Middle frontal gyrus (tissue), 1 donor: ENCODE data around the gene TMPRSS9.
A peak's percentile ranks its signal among the peaks of the same experiment; 100 is the strongest.
"Not testable (repeated sequence)": the region's sequence is repeated elsewhere in the genome, so short reads cannot be mapped to it uniquely, and the experiment has no call there.

Experiments used
- DNase-seq: peaks from one replicate; pipeline ENCODE4 v3.0.0-alpha.2; 2015; ENCODE audit warnings: low spot score; ENCODE audit errors: extremely low spot score

The TMPRSS9 gene

DNA sequence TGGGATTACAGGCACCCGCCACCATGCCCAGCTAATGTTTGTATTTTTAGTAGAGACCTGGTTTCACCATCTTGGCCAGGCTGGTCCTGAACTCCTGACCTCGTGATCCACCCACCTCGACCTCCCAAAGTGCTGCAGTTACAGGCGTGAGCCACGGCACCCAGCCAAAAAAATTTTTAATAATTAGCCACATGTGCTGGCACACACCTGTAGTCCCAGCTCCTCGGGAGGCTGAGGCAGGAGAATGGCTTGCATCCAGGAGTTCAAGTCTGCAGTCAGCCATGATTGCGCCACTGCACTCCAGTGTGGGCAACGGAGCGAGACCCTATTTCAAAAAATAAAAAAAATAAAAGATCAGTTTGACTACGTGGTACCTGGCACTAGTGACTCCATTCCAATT is 98.7 kb downstream of the TMPRSS9 start:
- not testable (repeated sequence) for DNase-seq

DNA sequence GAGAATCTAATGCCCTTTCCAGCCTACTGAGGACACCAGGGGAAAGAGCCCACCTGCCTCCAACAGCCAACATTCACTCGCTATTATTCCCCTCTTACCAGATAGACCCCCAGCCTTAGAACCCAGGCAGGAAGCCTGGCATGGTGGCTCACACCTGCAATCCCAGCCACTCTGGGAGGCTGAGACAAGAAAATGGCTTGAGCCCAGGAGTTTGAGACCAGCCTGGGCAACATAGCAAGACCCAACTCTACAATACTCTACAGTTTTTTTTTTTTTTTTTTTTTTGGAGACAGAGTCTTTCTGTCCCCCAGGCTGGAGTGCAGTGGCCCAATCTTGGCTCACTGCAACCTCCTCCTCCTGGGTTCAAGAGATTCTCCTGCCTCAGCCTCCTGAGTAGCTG is 100.2 kb downstream of the TMPRSS9 start:
- DNase-seq = no peak

DNA sequence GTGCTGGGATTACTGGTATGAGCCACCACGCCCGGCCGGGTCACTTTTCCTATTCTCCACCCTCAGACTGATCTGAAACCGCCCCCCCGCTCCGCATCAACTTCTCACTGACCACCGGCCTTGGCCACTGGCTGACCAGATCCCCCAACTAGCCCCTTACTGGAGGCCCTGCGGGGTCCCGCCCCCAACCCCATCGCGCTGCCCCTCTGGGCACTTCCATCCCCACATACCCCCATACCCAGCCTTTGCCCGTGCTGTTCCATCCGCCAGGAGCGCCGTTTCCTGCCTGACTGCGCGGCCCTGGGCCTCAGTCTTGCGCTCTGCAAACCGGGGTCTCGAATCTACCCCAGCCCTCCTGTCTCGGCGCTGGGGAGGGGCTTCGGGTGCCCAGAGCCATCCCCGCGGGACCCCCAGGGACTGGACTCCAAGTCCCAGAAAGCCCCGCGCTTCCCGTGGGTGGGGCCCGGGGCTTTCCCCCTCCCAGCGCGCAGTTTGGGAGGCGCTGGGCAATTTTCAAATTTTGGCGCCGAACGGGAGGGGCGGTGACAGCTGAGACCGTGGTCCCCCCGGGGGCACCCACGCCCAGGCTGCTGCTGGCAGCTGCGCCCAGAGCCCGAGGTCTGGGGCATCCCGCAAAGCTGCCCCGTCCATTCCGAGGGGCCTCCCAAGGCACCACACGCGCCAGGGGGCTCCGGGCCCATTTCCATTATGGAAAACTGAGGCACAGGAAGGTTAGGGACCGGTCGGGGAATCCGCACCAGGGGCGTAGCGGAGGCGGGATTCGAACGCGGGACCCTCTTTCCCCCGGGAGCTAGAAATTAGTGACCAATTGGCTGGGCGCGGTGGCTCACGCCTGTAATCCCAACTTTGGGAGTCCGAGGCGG is 101.9 kb downstream of the TMPRSS9 start:
- peak; percentile 20 for DNase-seq

DNA sequence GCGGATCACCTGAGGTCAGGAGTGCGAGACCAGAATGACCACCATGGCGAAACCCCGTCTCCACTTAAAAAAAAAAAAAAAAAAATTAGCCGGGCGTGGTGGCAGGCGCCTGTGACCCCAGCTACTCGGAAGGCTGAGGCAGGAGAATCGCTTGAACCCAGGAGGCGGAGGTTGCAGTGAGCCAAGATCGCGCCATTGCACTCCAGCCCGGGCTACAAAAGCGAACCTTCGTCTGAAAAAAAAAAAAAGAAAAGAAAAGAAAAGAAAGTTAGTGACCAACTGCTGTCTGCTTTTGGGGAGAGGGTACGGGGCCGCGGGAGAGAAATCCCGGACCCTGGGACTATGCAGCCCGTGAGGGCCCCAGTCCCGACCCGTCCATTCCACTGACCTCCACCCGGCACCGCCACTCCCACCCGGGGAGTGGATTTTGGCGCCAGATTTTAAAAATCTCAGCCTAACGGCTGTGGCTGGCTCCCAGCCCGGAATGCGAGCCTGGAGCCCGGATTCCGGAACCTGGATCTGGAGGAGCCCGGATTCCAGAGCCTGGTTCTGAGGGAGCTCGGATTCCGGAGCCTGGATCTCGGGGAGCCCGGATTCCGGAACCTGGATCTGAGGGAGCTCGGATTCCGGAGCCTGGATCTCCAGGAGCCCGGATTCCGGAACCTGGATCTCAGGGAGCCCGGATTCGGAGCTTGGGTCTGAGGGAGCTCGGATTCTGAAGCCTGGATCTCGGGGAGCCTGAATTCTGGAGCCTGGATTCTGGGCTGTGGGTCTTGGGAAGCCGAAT is 102.8 kb downstream of the TMPRSS9 start:
- DNase-seq = peak; percentile 85

DNA sequence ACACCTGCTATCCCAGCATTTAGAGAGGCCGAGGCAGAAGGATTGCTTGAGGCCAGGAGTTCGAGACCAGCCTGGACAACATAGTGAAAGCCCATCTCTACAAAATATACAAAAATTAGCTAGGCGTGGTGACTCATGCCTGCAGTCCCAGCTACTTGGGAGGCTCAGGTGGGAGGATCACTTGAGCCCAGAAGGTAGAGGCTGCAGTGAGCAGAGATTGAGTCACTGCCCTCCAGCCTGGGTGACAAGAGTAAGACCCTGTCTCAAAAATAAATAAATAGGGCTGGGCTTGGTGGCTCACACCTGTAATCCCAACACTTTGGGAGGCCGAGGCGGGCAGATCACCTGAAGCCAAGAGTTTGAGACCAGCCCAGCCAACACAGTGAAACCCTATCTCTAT is 103.6 kb downstream of the TMPRSS9 start:
- not testable (repeated sequence) for DNase-seq

DNA sequence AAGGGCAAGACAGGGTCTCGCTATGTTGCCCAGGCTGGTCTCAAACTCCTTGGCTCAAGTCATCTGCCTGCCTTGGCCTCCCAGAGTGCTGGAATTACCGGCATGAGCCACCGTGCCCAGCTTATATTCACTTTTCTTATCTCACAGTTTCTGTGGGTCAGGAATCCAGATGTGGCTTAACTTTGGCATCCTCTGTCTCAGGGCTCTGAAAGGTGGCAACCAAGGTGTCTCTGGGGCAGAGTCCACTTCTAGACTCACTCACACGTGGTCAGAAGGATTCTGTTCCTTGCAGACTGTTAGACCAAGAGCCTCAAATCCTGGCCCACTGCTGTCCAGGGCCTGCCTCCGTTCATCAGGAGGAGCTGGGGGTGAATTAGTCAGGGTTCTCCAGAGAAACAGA is 104.3 kb downstream of the TMPRSS9 start:
- DNase-seq = no peak

DNA sequence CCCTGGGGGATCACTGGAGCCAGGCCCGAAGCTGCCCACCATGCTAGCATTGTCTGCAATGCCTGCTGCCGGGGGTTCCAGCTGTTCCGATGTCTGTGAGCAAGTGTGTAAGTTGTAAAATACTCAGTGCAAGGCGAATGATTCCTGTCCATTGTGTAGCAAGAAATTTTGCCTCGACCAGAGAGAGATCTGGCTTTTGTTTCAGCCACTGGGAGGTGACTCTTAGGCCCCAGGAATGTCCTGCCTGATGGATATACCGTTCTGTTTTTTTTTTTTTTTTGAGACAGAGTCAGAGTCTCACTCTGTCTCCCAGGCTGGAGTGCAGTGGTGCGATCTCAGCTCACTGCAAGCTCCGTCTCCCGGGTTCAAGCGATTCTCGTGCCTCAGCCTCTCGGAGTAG is 108.5 kb downstream of the TMPRSS9 start:
- no peak for DNase-seq

DNA sequence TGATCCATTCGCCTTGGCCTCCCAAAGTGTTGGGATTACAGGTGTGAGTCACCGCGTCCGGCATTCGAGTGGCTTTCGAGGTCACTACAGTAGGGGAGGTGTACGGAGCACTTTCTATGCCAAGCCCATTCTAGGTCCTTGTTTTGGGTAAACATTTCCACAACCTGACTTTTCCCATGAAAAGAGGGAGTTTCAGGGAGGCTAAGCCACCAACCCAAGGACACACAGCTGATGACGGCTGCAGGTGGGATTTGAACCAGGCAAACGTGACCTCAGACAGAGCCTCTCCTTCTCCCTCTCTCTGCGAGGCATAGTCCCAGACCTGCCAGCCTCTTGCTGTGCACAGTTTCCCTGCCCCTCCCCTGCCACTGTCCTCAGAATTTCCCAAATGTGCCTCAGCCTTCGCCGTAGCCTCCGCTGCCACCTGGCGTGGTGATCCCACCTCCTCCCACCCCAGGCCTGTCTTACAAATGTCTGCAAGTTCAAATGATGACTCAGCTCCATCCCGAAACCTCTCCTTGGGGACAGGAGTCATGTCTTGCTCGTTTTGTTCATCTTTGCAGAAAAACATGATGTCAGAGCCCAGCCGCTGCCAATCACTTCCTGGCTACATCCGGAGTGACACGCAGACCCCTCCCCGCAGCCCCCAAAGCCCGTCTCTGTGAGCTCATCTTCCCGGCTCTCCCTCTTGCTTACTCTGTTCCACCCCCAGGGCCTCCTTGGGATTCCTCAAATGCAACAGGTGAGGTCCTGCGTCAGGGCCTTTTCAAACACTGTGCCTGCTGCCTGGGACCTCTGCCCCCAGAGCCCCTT is 109.2 kb downstream of the TMPRSS9 start:
- no peak for DNase-seq

DNA sequence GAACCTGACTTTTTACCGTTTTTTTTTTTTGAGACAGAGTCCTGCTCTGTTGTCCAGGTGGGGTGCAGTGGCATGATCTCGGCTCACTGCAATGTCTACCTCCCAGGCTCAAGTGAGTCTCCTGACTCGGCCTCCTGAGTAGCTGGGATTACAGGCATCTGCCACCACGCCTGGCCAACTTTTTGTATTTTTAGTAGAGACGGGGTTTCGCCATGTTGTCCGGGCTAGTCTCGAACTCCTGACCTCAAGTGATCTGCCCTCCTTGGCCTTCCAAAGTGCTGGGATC is 109.8 kb downstream of the TMPRSS9 start:
- DNase-seq = not testable (repeated sequence)

DNA sequence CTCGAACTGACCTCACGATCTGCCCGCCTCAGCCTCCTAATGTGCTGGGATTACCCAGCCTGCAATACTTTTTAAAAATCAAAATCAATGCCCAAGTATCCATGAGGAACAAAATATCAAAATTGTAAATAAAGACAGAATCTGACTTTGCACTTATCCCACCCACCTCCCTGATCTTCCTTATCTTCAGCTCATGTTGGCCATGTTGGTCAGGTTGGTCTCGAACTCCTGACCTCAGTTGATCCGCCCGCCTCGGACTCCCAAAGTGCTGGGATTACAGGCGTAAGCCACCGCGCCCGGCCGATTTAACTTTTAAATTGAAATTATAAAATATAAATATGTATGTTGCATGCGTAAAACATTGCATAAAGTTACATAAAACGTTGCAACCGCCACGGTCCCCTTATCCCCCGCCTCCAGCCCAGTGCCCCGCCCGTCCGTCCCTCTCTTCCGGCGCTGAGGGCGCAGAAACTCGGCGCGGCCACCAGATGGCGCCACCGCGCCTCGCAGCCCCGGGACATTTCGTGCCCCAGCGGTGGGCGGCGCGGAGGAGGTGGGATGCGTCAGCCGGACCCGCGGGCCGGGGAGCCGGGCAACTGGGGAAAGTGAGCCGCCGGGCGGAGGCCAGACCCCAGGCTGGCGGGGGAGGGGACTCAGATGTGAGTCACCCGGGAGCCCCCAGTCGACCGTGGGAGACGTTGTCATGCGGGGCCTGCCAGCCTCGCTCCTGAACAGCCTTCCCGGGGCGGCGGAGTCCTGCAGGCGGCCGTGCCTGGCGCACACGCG is 114.4 kb downstream of the TMPRSS9 start:
- DNase-seq = peak; percentile 66

DNA sequence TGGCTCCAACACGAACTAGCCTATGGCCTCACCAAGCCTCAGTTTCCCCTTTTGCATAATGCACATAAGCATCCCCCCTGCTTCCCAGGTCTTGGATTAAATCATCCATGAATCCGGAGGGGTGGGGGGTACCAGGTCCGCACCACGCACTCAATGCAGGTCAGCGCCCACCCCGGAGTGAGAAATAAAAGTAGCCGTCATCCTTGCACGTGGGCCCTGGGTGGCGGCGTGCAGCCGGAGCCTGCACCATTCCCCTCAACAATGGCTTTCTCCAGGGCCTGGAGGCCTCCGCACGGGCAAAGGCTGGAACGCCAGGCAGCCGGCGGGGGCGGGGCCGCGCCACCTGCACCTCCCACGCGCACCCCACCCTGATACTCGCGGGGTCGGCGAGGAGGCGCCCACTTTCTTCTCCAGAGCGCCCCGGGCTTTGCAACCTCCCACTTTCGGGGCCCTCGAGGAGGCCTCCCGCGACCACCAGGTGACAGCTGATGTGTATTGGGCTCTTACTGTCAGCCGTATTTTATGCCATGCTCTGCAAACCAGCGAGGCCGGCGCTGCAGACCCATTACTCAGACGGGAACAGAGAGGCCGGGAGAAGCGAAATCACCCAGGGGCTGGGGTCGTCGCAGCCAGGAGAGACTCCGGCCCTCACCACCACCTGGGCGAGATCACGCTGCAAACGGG is 115.1 kb downstream of the TMPRSS9 start:
- no peak for DNase-seq
